Urinary bladder (tissue), 4 donors: Measurements from ENCODE around the gene PRG3. TPM values are rescaled to one million over a fixed set of nuclear protein-coding genes. Genes with fewer than 3 reads are reported as not detected.
"Not testable (repeated sequence)": the region's sequence is repeated elsewhere in the genome, so short reads cannot be mapped to it uniquely, and the experiment has no call there.

Experiments
- DNase-seq: peaks from one replicate; pipeline ENCODE4 v3.0.0-alpha.2; 2015; ENCODE audit errors: extremely low spot score
- H3K27ac ChIP-seq: one replicate; pipeline ENCODE4 v1.5.1; 2013; ENCODE audit warnings: low read depth, mild to moderate bottlenecking, moderate library complexity
- H3K36me3 ChIP-seq: one replicate; pipeline ENCODE4 v1.6.1; 2013; ENCODE audit warnings: mild to moderate bottlenecking, moderate library complexity; ENCODE audit not compliant: insufficient read depth
- H3K4me1 ChIP-seq: one replicate; pipeline ENCODE4 v1.6.1; 2013; ENCODE audit warnings: mild to moderate bottlenecking, moderate library complexity; ENCODE audit not compliant: insufficient read depth
- H3K4me3 ChIP-seq: one replicate; pipeline ENCODE4 v1.5.1; 2013; ENCODE audit warnings: low read depth, low read length
- WGBS: extraction: QIAGEN DNeasy Blood & Tissue Kit; methylation state at CpG from one replicate; pipeline ENCODE4 v1.1.7; 2013; 5-methylcytosine and 5-hydroxymethylcytosine counted together
- polyA plus RNA-seq: library from polyadenylated mRNA; stranded (reverse); fragments of 200-250 nt; gene quantifications from one replicate; pipeline ENCODE4 v1.2.3, GENCODE V29; 2013
- total RNA-seq: library from RNA; depleted of rRNA; stranded (reverse); fragments of >200 nt; gene quantifications from one replicate; pipeline ENCODE4 v1.2.3, GENCODE V29; 2014
- donor health status: healthy with polysubstance abuse.
- donor health status: healthy.

The PRG3 gene
- total and polyA plus RNA-seq, 2 donors: not detected

DNA sequence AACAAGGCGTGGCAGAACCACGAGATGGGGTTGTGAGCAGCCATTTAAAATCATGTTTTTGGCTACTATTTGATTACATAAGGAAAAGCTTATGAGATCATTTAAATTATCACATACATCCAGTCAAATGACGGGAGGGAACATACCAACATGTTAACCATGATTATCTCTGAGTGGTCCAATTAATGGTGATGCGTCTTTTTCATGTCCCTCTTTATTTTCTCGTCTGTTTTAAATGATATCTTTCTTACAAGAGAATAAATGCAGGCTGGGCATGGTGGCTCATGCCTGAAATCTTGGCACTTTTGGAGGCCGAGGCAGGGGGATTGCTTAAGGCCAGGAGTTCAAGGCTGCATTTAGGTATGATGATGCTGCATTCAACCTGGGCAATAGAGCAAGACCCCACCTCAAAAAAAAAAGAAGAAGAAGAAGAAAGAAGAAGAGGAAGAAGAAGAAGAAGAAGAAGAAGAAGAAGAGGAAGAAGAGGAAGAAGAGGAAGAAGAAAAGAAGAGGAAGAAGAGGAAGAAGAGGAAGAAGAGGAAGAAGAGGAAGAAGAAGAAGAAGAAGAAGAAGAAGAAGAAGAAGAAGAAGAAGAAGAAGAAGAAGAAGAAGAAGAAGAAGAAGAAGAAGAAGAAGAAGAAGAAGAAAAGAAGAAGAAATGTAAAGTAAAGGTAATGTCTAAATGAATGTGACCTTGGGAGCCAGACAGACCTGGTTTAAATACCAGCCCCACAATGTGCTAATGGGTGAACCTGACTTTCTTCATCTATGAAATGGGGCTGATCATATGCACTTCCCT lies 22.3 kb upstream of the PRG3 start:
- 77% methylated on average over 6 of the region's 6 CpGs for WGBS
- DNase-seq, H3K36me3 ChIP-seq: not testable (repeated sequence)

DNA sequence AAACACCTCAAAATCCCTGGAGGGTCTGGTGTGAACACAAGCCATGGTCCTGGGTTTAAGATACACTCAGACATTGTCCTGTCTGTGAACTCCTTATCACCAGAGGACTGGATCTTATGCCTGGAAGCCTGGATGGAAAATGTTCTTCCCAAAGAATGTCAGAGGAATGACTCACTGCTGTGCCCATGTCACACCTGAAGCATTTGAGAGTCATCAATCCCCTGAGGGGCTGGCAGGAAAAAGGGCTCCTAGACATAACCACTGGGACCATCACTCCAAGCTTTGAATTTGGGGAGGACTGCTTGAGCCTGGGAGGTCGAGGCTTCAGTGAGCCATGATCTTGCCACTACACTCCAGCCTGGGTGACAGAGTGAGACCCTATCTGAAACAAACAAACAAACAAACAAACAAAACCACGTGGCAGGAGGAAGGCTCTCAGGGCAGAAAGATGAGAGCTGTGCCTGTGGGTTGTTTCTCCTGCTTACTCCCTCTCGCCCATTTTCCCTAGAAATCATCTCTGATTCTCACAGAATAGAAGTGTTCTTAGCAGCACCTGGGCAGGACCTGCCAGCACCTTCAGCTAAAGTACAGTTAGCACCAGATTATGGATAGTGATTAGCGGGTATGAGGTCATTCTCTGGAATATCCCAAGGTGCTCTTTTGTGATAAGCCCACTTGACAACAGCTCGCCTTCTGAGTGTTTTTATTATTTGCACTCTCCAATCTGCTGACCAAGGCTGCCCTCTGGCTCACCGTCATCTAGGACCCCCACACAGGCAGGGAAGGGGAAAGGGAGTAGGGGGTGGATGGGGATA lies 21.4 kb upstream of the PRG3 start:
- Histone ChIP-seq H3K27ac (no peak overlapping the region), H3K4me1 (no peaks in the 10 kb centered on the region), H3K36me3 (no peaks in the 10 kb centered on the region), H3K4me3 (no peak overlapping the region)
- 52% methylated on average over 6 of the region's 6 CpGs for WGBS
- DNase-seq: no peak

More for the DNA sequence above, 22.3 kb upstream of the PRG3 start:
- H3K27ac ChIP-seq, H3K4me3 ChIP-seq, H3K4me1 ChIP-seq: not testable (repeated sequence)

DNA sequence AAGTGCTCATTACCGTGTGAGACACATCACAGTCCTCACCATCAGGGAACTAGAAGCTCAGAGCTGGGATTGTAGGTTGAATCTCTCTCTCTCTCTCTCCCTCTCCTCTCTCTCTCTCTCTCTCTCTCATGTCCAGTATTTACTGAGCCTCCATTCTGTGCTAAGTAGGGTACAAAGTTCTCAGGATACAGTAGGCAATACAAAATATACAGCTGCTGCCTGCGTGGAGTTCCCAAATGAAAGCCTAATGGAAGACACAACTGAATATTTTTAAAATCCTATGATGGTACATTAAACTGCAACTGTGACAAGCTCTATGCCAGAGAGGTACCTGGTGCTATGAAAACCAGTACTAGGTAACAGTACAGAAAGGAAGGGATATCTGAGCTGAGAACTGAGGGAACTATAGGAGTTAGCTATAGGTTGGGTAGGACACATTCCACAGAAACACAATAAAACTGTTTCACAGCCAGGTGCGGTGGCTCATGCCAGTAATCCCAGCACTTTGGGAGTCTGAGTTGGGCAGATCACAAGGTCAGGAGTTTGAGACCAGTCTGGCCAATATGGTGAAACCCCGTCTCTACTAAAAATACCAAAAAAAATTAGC lies 19.1 kb upstream of the PRG3 start:
- Histone ChIP-seq H3K4me1 (no peaks in the 10 kb centered on the region), H3K4me3 (no peak overlapping the region), H3K27ac (no peak overlapping the region), H3K36me3 (no peaks in the 10 kb centered on the region)
- 83% methylated on average over 4 of the region's 4 CpGs for WGBS
- DNase-seq: no peak

DNA sequence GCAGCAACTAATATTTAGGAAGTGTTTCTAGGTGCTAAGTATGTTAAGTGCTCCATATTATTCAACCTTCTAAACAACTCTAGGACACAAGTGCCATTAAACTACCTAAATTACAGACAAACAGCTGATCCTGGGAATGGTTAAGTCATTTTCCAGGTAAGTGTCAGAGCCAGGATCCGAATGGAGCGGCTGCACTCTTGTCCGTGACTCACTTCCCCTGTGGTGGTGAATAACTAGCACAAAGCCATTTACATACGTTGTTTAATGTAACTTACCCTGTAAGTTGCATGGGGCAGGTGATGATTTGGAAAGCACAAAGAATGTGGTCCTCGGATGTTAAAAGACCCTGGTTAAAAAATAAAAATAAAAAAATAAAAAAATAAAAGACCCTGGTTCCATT lies 18.3 kb upstream of the PRG3 start:
- Histone ChIP-seq H3K27ac (no peak overlapping the region), H3K4me1 (no peaks in the 10 kb centered on the region), H3K4me3 (no peak overlapping the region), H3K36me3 (no peaks in the 10 kb centered on the region)
- WGBS: 73% methylated on average over 5 of the region's 5 CpGs
- no peak for DNase-seq

DNA sequence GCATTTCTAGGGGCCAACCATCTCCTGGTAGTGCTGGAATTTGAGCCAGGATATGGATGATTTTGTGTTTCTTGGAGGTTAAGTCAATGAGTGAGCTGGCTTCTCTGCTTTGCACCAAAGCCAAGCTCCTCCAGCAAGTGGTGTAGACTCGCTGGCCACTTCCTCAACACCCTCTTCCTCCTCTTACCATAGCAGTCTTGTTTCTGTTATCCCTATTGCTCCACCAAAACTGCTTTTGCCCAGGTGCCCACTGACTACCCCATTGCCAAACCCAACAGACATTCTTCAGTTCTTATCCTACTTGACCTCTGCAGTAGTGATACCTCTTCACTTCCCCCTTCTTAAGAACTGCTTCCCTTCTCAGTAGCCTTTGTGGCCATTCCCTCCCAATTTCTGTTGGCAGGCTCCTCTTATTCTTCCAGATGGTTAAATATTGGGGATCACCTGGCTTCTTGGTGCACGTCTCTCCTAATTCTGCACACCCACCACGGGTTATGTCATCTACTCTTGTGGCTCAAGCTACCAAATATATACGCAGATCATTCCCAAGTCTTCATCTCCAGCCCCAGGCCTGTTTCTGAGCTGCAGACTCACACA lies 16.5 kb upstream of the PRG3 start:
- H3K36me3 ChIP-seq: no peaks in the 10 kb centered on the region
- H3K4me3 ChIP-seq: no peak overlapping the region
- WGBS: 79% methylated on average over 4 of the region's 4 CpGs
- H3K27ac ChIP-seq: no peak overlapping the region
- no peaks in the 10 kb centered on the region for H3K4me1 ChIP-seq
- no peak for DNase-seq

DNA sequence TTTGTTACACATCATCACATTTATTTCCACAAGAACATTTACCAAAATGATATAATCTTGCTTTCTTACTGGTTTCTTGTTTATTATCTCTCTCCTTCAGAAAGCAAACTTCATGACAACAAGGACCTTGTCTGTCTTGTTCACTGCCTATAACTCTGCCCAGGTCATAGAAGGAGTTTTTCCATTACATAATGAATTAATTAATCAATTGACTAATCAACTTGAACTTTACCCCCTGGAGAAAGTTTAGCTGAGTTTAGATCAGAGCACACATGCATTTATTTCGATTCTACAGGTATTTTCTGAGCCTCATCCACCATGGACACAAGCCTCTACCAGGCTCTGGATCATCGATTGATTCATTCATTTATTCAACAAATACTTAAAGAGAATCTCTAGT lies 15.8 kb upstream of the PRG3 start:
- Histone ChIP-seq H3K36me3 (no peaks in the 10 kb centered on the region), H3K4me3 (no peak overlapping the region), H3K27ac (no peak overlapping the region), H3K4me1 (no peaks in the 10 kb centered on the region)
- WGBS: 66% methylated on average over 2 of the region's 2 CpGs
- no peak for DNase-seq

DNA sequence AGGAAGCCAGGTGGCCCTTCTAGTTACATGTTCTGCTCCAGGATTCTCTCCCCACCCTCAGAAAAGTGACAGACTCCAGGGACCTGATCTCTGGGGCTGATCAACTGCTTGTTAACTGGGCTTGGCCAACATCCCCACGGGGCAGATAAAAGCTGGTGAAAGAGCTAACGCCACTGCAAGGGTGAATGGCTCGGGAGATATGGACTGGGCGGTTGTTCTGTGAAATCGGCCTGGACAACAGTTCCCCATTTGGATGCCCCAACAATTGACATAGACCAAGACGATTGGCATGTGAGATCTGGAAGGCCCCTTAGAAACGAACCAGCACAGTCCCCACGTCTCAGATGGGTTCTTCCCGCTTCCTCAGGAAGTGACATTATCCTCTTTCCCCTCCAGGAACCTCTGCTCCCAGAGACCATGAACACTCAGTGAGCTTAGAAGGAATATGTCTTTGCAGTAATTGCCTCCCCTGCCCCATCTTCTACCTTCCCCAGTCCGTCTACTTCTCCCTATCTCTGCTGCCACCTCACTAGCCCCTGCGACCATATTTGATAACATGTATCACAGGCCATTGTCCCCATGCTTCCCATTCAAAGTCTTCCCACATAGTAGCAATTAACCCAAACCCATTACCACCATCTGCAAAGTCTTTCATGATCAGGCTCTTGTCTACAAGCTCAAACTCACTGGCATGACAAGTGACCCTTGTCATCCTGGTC lies 15.1 kb upstream of the PRG3 start:
- Histone ChIP-seq H3K4me1 (no peaks in the 10 kb centered on the region), H3K4me3 (no peak overlapping the region), H3K27ac (no peak overlapping the region), H3K36me3 (no peaks in the 10 kb centered on the region)
- no peak for DNase-seq
- 81% methylated on average over 11 of the region's 11 CpGs for WGBS

DNA sequence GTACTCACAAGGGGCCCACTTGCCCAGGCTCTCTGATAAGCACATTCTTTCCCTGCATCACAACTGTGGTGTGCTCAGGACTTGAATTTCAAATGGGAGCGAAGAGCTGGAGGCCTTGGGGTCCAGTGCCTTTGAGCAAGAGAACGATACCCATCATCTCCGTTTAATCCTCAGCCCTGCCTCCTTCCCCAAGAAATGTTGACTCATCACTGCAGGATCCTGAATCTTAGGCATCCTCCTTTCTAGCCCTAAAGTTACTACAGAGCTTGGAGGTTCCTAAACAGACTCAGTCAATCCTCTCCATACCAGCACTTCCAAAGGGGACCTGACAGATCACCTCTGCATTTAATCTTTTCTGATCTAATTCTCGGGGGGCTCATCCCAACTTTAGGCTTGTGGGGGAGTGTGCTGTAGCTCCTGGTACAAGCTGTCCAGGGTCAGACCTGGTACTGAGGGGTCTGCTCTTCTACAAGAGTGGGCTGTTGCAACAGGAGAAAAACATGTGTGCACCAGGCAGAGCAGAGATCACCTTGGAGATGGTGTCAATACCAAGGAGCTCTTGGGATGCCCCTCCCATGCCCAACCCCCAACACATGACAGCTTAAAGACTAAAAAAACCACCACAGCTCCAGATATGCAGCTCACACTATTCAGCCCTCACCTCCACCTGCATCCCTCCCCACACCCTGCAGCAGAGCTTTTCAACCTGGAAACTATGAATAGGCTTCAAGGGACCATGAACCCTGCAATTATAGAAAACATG lies 13.4 kb upstream of the PRG3 start:
- WGBS: 77% methylated on average over 4 of the region's 4 CpGs
- no peak overlapping the region for H3K4me3 ChIP-seq
- no peak for DNase-seq
- H3K27ac ChIP-seq: no peak overlapping the region
- H3K4me1 ChIP-seq: no peaks in the 10 kb centered on the region
- no peaks in the 10 kb centered on the region for H3K36me3 ChIP-seq

DNA sequence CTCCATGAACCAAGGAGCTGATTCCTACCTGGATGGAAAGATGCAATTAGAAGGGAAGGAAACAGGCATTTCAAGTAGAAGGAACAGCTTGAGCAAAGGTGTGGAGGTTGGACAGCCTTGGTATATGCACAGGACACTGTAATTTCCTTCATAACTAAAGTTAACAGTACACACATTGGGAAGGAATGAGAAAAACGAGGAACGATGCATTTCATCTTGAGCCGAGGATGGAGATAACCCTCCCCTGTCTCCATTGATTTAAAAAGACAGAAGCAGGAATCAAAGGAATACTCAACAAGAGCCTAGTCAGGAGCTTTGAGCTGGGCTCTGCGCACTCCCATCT lies 11.8 kb upstream of the PRG3 start:
- 75% methylated on average over 4 of the region's 4 CpGs for WGBS
- no peak for DNase-seq
- H3K36me3 ChIP-seq: no peaks in the 10 kb centered on the region
- H3K27ac ChIP-seq: no peak overlapping the region
- no peak overlapping the region for H3K4me3 ChIP-seq
- no peaks in the 10 kb centered on the region for H3K4me1 ChIP-seq

DNA sequence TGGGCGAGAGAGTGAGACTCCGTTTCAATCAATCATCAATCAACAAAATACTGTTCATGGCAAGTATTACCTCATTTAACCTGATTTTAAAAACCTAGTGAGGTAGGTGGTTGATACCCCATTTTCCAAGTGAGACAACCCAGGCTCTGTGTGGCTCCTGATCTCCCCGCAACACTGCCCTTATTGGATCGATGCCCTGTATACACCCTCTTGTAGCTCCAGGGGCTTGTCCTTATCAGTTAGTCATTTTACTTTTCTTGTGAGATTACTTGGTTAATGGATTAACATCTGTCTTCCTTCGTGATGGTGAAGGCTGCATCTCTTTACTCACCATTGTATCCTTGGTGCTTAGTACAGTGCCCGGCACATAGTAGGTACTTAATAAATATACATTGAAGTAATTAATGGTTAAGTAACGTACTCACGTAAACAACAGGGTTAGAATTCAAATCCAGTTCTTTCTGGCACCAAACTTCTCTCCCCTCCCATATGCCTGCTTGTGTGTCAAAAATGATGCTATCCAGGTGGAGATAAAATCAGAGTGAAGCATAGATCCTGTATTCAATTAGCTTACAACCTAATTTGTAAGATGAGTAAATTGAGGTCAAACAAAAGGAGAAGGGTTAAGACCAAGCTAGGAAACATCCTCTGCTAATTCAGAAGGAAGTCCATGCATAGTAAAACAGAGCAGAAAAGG lies 11.3 kb upstream of the PRG3 start:
- H3K4me3 ChIP-seq: no peak overlapping the region
- H3K27ac ChIP-seq: no peak overlapping the region
- 81% methylated on average over 8 of the region's 8 CpGs for WGBS
- no peaks in the 10 kb centered on the region for H3K36me3 ChIP-seq
- DNase-seq: no peak
- H3K4me1 ChIP-seq: no peaks in the 10 kb centered on the region

DNA sequence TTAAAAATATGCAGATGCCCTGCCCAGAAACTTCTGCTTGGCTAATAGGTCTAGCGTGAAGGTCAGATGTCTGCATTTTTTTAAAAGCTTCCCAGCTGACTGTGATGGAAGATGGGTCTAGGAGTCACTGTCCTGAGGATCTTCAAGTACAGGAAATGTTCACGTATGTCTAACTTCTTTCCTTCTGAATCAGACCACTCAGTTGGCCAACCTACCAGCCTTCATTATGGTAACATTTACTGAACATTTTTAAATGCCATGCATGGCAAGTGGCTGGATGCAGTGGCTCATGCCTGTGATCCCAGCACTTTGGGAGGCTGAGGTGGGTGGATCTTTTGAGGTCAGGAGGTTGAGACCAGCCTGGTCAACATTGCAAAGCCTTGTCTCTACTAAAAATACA lies 10.6 kb upstream of the PRG3 start:
- no peak overlapping the region for H3K27ac ChIP-seq
- no peaks in the 10 kb centered on the region for H3K4me1 ChIP-seq
- WGBS: 81% methylated on average over 2 of the region's 2 CpGs
- no peak overlapping the region for H3K4me3 ChIP-seq
- H3K36me3 ChIP-seq: no peaks in the 10 kb centered on the region
- no peak for DNase-seq

DNA sequence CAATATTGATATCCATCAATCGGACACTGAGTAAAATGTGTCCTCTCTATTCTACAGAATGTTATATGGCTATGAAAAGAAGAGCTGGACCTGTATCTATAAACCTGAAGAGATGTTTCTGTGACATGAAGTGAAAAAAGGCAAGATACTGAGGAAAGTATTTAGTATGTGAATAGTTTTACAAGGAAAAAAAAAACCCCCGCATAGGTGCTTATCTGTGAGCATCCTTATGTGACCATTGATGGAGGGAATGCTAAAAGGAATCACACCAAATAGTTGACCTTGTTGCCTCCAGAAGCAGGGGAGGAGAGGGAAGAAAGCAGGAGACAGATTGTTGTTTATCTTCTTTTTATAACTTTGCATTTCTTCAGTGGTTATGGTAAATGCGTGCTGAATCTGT lies 10.2 kb upstream of the PRG3 start:
- no peak for DNase-seq
- Histone ChIP-seq H3K4me3 (no peak overlapping the region), H3K36me3 (no peaks in the 10 kb centered on the region), H3K27ac (no peak overlapping the region), H3K4me1 (no peaks in the 10 kb centered on the region)
- WGBS: 87% methylated on average over 3 of the region's 3 CpGs
